GM18520 (cell line): ENCODE results near the gene ANO7.
"Not testable (repeated sequence)": the region's sequence is repeated elsewhere in the genome, so short reads cannot be mapped to it uniquely, and the experiment has no call there.

Source experiments
- ATAC-seq: cut with Tn5 transposase; IDR thresholded peaks from one replicate; pipeline ENCODE4 v1.9.1; 2021; ENCODE audit not compliant: unreplicated experiment

Gene ANO7

DNA sequence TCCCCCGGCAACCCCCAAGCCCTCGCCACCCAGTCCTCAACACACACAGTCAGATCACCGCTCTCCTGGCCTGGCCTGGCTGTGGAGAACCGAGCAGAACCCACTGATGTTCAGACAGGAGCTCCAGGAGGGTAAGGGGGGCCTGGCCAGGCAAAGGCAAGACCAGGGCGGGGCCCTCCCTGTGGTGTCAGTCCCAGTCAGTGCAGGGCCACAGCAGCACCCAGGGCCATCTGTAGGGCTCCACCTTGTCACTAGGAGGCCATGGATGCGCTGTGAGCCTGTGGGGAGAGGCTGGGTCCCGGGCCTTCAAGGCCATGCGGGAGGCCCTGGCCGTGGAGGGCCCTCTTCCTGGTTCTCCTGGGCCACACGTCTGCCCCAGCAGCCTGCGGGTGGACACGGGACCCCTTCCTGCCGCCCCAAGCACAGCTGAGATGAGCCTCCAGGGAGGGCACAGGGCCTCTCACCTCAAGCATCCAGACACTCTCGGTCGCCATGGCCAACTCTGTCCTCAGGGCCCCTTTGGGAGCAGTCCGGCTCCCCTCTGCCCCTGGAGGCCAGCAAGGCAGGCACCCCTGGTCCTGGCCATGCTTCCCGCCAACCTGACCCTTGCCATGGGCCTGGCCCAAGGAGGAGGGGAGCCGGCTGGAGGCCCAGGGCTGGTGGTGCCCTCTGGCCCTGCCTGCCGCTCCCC, 2.0 kb downstream of the ANO7 start:
- ATAC-seq, result no peak

DNA sequence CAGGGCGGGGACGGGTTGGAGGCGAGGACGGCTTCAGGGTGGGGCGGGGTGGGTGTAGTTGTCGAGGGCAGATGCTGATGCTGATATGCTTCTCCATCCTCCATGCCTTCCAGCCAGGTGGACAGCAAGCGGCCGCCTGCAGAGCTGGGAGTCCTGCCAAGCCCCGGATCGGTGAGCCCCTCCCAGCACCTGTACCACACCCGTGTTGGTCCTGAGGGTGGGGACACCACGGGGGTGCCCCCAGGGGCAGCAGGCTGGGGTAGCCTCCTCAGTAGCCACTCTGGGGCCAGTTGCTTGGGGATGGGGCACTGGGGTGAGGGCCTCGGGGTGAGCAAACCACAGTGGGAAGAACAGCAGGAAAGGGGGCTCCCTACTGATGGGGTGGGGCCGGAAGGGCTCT, 2.6 kb downstream of the ANO7 start:
- ATAC-seq, result no peak

- no peak for ATAC-seq
These were observed 4.8 kb downstream of the ANO7 start for GRCh38 chr2:241193271-241193670.

GRCh38 chr2:241194811-241195210, 6.3 kb downstream of the ANO7 start:
- no peak for ATAC-seq

DNA sequence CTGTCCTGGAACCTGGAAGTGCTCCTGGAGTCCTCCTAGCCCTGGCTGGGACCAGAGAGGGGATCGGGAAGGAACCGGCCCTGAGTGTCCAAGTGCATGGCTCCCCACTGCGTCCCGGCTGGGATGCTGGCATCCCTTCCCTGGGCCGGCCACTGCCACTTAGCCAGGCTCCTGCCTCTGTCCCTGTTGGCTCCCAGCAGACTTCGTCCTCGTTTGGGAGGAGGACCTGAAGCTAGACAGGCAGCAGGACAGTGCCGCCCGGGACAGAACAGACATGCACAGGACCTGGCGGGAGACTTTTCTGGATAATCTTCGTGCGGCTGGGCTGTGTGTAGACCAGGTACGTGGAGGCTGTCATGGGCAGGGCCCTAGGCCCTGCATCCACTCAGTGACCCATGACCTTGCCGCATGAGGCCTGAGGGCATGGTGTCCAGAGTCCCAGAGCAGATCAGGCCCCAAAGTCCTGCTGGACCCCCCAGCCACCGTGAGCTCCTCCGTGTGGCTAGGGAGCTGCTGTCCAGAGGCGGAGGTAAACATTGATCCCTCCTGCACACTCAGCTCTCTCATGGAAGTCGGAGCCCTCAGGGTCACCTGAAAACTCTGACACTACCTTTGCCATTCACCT, 7.1 kb downstream of the ANO7 start:
- no peak for ATAC-seq

DNA sequence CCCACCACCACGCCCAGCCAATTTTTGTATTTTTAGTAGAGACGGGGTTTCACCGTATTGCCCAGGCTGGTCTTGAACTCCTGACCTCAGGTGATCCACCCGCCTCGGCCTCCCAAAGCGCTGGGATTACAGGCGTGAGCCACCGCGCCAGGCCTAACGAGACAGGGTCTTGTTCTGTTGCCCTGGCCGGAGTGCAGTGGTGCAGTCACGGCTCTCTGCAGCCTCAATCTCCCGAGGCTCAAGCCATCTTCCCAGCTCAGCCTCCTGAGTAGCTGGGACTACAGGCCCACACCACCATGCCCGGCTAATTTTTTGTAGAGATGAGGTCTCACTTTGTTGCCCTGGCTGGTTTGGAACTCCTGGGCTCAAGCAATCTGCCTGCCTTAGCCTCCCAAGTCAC, 8.8 kb downstream of the ANO7 start:
- not testable (repeated sequence) for ATAC-seq

DNA sequence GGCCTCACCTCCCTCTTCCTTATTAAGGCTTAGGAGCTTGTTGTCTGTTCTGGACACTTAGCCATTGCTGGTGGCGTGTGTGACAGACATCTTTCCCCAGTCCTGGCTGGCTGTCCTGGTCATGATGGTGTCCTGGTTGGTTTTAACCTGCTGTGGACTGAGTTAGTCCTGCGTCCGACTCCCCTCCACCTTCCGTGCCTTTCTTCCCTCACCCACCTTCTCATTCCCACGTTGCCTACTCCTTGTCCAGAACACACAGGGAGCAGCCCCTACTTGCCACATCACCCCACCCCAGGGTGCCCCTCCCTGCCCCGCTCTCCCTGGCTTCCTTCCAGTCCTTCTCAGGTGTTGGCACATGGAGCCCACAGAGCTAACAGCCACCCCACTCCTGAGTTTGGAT, 9.5 kb downstream of the ANO7 start:
- ATAC-seq, result no peak

- ATAC-seq, result no peak
These were observed 10.2 kb downstream of the ANO7 start for GRCh38 chr2:241198381-241199279.

- ATAC-seq, result no peak
These were observed 10.8 kb downstream of the ANO7 start for GRCh38 chr2:241199286-241199685.

- ATAC-seq, result no peak
These were observed 11.7 kb downstream of the ANO7 start for GRCh38 chr2:241199897-241200821.

GRCh38 chr2:241200822-241201395, 12.4 kb downstream of the ANO7 start:
- no peak for ATAC-seq

- ATAC-seq, result no peak
These were observed 13.2 kb downstream of the ANO7 start for GRCh38 chr2:241201445-241202267.

GRCh38 chr2:241202268-241202585, 13.8 kb downstream of the ANO7 start:
- ATAC-seq, result no peak

- no peak for ATAC-seq
These were observed 14.2 kb downstream of the ANO7 start for GRCh38 chr2:241202681-241203080.

DNA sequence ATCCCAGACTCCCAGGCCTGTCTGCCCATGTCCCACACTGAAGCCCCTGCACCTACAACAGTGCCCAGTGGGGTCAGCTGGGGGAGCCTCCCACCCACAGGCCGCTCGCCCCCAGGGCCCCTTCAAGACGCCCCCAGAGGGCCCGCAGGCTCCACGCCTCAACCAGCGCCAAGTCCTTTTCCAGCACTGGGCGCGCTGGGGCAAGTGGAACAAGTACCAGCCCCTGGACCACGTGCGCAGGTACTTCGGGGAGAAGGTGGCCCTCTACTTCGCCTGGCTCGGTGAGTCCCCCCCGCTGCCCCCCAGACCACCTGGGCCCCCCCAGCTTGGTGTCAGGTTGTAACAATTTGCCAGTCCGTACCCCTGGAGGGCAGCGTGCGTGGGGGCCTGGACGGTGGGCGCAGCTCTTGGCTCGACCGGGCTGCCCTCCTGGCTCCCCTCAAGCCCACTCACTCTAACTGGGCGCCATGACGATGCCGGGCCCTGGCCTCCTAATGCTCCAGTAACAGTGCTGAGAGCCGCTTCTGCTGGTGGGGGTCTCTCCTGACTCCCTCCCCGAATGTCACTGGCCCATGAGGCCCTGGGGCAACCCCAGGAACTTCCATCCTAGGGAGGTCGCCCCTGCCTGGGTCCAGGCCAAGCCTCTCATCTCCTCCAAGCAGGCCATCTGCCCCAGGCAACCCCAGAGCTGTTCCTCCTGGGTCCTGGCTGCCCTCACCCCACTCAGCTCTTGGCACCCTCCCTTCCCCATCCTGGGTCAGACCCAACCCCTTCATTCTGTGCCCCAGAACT, 14.9 kb downstream of the ANO7 start:
- ATAC-seq, result no peak

DNA sequence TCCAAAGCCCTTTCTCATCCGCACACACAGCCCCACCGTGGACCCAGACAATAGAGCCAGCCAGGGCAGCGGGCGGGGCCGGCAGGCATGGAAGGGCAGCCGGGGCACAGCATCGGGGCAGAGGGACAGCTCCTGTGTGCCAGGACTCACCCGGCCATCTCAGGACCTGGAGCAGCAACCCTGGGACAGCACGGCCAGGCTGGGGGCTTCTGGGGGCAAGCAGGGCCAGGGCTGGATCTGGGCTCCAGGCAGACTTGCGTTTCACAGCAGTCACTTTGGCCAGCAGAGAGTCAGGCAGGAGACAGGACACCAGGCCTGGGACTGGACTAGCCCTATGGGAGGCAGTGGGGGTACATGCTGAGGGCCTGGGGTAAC, 15.5 kb downstream of the ANO7 start:
- no peak for ATAC-seq

GRCh38 chr2:241204490-241204889, 16.0 kb downstream of the ANO7 start:
- ATAC-seq, result no peak

DNA sequence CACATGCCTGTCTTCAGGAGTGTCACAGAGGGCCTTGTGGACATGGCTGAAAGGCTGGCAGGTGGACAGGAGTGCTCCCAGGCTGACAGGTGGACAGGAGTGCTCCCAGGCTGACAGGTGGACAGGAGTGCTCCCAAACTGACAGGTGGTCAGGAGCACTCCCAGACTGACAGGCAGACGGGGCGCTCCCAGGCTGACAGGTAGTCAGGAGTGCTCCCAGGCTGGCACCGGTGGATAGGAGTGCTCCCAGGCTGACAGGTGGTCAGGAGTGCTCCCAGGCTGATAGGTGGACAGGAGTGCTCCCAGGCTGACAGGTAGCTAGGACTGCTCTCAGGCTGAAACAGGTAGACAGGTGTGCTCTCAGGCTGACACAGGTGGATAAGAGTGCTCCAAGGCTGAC, 16.6 kb downstream of the ANO7 start:
- ATAC-seq, result no peak

DNA sequence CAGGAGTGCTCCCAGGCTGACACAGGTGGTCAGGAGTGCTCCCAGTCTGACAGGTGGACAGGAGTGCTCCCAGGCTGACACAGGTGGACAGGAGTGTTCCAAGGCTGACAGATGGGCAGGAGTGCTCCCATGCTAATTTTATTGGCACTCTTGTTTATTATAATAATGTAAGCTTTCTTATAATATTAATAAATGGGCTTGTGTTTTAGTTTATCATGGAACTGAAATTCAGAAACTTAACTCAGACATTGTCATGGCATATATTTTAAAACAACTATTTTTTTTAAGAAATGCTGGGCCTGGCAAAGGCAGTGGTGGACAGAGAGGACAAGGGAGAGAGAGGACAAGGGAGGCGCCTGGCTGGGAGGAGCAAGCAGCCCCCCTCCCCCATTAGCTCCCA, 18.7 kb downstream of the ANO7 start:
- ATAC-seq, result no peak
